Keratinocyte (primary cell): Measurements from ENCODE around the gene SCN9A.

Experiments used
- CTCF ChIP-seq, 3 experiments: IDR thresholded peaks in 1 of 3; conservative IDR thresholded peaks in 1 of 3; optimal IDR thresholded peaks in 1 of 3; 2 replicates in 2 of 3; 3 replicates in 1 of 3; pipeline versions ENCODE3 to v1.5.1; 2011; ENCODE audit warnings: low read length in 3 of 3, mild to moderate bottlenecking in 3 of 3, moderate library complexity in 2 of 3, control low read depth in 1 of 3, inconsistent platforms in 1 of 3; ENCODE audit not compliant: insufficient read depth in 2 of 3; ENCODE audit errors: extremely low read depth in 1 of 3
- EZH2 ChIP-seq: IDR thresholded peaks from one replicate; pipeline ENCODE4 v1.6.1; 2012; ENCODE audit warnings: inconsistent platforms, mild to moderate bottlenecking, low read length, moderate library complexity

GRCh38 chr2:166360426-166360825, 15.3 kb downstream of the SCN9A start:
- no peak for TF ChIP-seq CTCF (optimal IDR thresholded peaks at IDR 0.05 in 1 of 3, IDR thresholded peaks at IDR 0.05 in 1 of 3, conservative IDR thresholded peaks at IDR 0.05 in 1 of 3; ENCODE audit: extremely low read depth in 1 of 3, insufficient read depth in 2 of 3, low read length in 3 of 3)
- no peak for TF ChIP-seq EZH2
